Lung (tissue), 12 donors: ENCODE results near the gene PLK5. TPM values are rescaled to one million over a fixed set of nuclear protein-coding genes. Genes with fewer than 3 reads are reported as not detected.

Source experiments
- ATAC-seq: fragments of 200-7000 bp; cut with Tn5 transposase; one replicate; pipeline ENCODE4 v1.9.1; 2020; ENCODE audit warnings: moderate number of reproducible peaks; ENCODE audit not compliant: insufficient read depth, low FRiP score
- DNase-seq, 3 donors: peaks; one replicate each; pipeline ENCODE4 v3.0.0-alpha.2; 2013 to 2017
- H3K27ac ChIP-seq, 2 donors: one replicate each; pipeline ENCODE4 v1.5.1; 2013; ENCODE audit warnings: mild to moderate bottlenecking in 2 of 2, moderate library complexity in 2 of 2, control low read depth in 1 of 2, inconsistent platforms in 1 of 2, low read depth in 1 of 2, low read length in 1 of 2
- H3K27me3 ChIP-seq, 3 donors: one replicate each; pipeline ENCODE4 v1.5.1; 2013; ENCODE audit warnings: low read length in 2 of 3; ENCODE audit not compliant: control insufficient read depth in 3 of 3, insufficient read depth in 3 of 3
- H3K36me3 ChIP-seq, 4 donors: one replicate each; pipeline ENCODE4 v1.5.1; 2013; ENCODE audit warnings: low read length in 4 of 4, mild to moderate bottlenecking in 1 of 4, moderate library complexity in 1 of 4; ENCODE audit not compliant: control insufficient read depth in 4 of 4, insufficient read depth in 4 of 4
- H3K4me1 ChIP-seq, 5 donors: one replicate each; pipeline ENCODE4 v1.5.1; 2013; ENCODE audit warnings: low read length in 5 of 5, mild to moderate bottlenecking in 2 of 5, moderate library complexity in 1 of 5; ENCODE audit not compliant: control insufficient read depth in 5 of 5, insufficient read depth in 5 of 5
- H3K4me3 ChIP-seq: one replicate; pipeline ENCODE4 v1.5.1; 2013; ENCODE audit warnings: mild to moderate bottlenecking, control low read depth, moderate library complexity
- H3K9ac ChIP-seq, 2 donors: one replicate each; pipeline ENCODE4 v1.5.1; 2013; ENCODE audit warnings: low read length in 2 of 2, control low read depth in 1 of 2; ENCODE audit not compliant: insufficient read depth in 1 of 2
- H3K9me3 ChIP-seq, 4 donors: one replicate each; pipeline ENCODE4 v1.5.1; 2013; ENCODE audit warnings: low read length in 3 of 4, mild to moderate bottlenecking in 1 of 4, moderate library complexity in 1 of 4; ENCODE audit not compliant: control insufficient read depth in 4 of 4, insufficient read depth in 3 of 4
- CTCF ChIP-seq: IDR thresholded peaks from 2 replicates; pipeline ENCODE4 v1.5.1; 2012; ENCODE audit warnings: mild to moderate bottlenecking; ENCODE audit errors: control extremely low read depth, extremely low read depth
- WGBS, 2 donors: extraction: QIAGEN DNeasy Blood & Tissue Kit; methylation state at CpG; one replicate each; pipeline ENCODE4 v1.1.7; 2013; 5-methylcytosine and 5-hydroxymethylcytosine counted together
- polyA plus RNA-seq, 2 donors: library from polyadenylated mRNA; stranded (reverse); fragments of 200-250 nt; gene quantifications; one replicate each; pipeline ENCODE4 v1.2.1, GENCODE V29; 2013
- total RNA-seq, 2 donors: library from RNA; depleted of rRNA in 1 of 2; stranded (reverse); fragments of >200 nt in 1 of 2; gene quantifications; one replicate each; pipeline ENCODE4 v1.2.1, GENCODE V29; 2014 to 2021
- donor health status: control.
- donor health status: control.
- donor health status: Bipolar disorder and iron deficiency.
- donor health status: healthy.
- donor health status: DM: yes; HTN: yes; CAD: no.

Gene PLK5
- total and polyA plus RNA-seq, 4 donors, result 0.09 TPM; not detected in 3

GRCh38 chr19:1560286-1560882 lies 36.5 kb downstream of the PLK5 start:
- H3K9ac ChIP-seq, result no peak overlapping the region
- ATAC-seq (no peak), DNase-seq (no peak)
- H3K9me3 ChIP-seq, result no peaks in the 10 kb centered on the region
- H3K27me3 ChIP-seq, result no peaks in the 10 kb centered on the region
- peaks cover 0 to under 1% (median 0%) of the 10 kb centered on the region in 5 donors for H3K4me1 ChIP-seq
- no peak overlapping the region for H3K4me3 ChIP-seq
- no peak for TF ChIP-seq CTCF
- WGBS, 2 donors, result 47 to 61% methylated on average over 25 of the region's 25 CpGs
- peaks cover 0 to 8% (median 6%) of the 10 kb centered on the region in 4 donors for H3K36me3 ChIP-seq
- H3K27ac ChIP-seq, result no peak overlapping the region

GRCh38 chr19:1561236-1561842 lies 37.5 kb downstream of the PLK5 start:
- Histone ChIP-seq H3K9me3 (no peaks in the 10 kb centered on the region), H3K4me1 (peaks cover 0 to 9% (median 0%) of the 10 kb centered on the region in 5 donors), H3K27ac (no peak overlapping the region), H3K4me3 (no peak overlapping the region), H3K27me3 (no peaks in the 10 kb centered on the region), H3K9ac (no peak overlapping the region), H3K36me3 (peaks cover 0 to 9% (median 5%) of the 10 kb centered on the region in 4 donors)
- TF ChIP-seq CTCF, result no peak
- no peak for DNase-seq
- WGBS, 2 donors, result 92% methylated on average over 17 of the region's 17 CpGs
- no peak for ATAC-seq

- H3K4me3 ChIP-seq, result no peak overlapping the region
- ATAC-seq (no peak), DNase-seq (no peak)
- no peaks in the 10 kb centered on the region for H3K9me3 ChIP-seq
- no peak overlapping the region for H3K9ac ChIP-seq
- H3K4me1 ChIP-seq, result peaks cover 0 to 9% (median 0%) of the 10 kb centered on the region in 5 donors
- 86 to 92% methylated on average over 6 of the region's 6 CpGs for WGBS, 2 donors
- H3K27ac ChIP-seq, result no peak overlapping the region
- no peaks in the 10 kb centered on the region for H3K27me3 ChIP-seq
- peaks cover 0 to 9% (median 3%) of the 10 kb centered on the region in 4 donors for H3K36me3 ChIP-seq
- TF ChIP-seq CTCF, result no peak
These were observed 39.4 kb downstream of the PLK5 start for GRCh38 chr19:1563251-1563650.
